ENCODE data around the gene LMOD2.
A peak's percentile ranks its signal among the peaks of the same experiment; 100 is the strongest.

Gene LMOD2

DNA sequence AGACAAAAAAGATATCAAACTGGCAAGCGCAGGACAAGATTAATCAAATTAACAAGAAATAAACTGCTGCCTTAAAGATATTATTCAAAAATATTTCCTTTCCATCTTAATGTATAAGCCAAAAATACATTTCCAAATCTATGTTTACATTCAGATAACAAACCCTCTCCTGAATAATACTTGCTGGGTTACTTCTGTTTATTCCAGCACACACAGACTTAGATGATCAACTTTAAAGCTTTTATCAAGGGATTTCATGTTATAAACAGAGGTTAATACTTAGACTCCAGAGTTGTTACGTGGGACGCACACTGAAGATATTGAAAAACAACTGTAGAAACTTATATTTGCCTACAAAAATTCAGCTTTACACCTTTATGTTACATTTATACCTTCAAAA lies 33.6 kb downstream of the LMOD2 start:
- DNase-seq (ENCODE audit: insufficient read length, low spot score): no peak
- TF ChIP-seq CTCF (IDR thresholded peaks at IDR 0.05; ENCODE audit: insufficient read depth, missing control alignments): no peak
- FAIRE-seq: no peak

- no peak for TF ChIP-seq CTCF (IDR thresholded peaks at IDR 0.05; ENCODE audit: insufficient read depth, missing control alignments)
- DNase-seq (ENCODE audit: insufficient read length, low spot score): no peak
- FAIRE-seq: no peak
These were observed 34.9 kb downstream of the LMOD2 start for GRCh38 chr7:123690550-123690949.

- FAIRE-seq (no peak), DNase-seq (ENCODE audit: insufficient read length, low spot score) (no peak)
- TF ChIP-seq CTCF (IDR thresholded peaks at IDR 0.05; ENCODE audit: insufficient read depth, missing control alignments): no peak
These were observed 36.8 kb downstream of the LMOD2 start for GRCh38 chr7:123692471-123692877.

DNA sequence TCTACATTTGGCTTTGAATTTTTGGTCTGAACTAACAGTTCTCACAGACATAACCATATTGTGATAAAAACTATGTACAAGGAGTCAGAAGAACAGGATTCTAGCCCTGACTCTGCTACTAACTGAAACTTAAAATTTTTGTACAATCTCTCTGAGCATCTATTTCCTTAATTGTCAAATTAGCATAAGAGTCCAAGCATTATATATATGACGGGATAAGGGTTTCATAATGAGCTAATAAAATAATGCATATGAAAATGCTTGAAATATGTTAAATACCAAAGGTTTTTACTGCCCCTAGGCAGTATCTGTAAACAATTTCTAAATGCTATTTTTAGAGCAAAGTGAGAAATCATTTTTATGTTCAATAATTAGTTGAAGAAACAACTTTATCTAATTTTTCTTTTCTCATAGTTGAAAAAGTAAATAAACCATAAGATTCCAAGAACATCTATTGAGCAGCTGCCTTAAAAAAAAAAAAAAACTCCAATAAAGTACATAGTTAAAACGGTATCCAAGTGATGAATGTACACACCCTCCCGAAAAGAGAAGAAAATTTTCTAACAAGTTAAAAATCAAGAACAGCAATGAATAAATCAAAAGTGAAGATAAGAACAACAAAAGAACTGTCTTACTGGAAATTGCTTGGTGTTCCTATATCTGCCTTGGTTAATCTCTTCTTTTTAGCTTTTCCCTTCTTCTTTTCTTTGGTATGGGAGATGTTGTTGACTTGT lies 40.4 kb downstream of the LMOD2 start:
- DNase-seq (ENCODE audit: insufficient read length, low spot score) (no peak), FAIRE-seq (no peak)
- no peak for TF ChIP-seq CTCF (IDR thresholded peaks at IDR 0.05; ENCODE audit: insufficient read depth, missing control alignments)

DNA sequence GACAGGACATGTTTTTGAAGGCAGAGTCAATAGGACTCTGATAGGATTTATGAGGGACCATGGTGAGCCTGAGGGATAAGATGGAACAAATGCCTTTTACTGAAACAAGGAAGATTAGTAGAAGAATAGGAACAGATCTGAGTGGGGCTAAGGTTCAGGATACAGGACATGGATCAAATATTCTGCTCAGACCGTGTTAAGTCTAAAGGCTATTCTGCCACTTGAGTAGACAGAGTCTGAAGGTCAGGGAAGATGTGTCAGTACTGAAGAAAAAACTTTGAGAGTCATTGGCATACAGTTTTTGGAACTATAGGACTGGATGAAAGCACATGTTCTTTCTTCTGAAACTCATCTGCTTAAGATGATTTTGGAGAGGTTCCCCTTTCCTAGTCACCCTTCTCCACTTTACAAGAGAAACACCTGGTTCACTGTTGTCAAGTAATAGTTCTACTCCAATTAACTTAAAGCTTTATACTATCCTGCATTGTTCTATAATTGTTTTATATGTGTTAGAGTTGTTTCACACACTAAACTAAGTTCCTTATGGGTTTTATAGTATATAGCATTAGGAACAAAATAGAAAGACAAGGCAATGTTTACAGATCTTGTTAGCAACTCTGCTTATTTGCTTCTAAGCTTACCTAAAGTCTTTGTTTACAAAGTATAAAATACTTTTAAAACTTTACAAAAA lies 49.7 kb downstream of the LMOD2 start:
- no peak for FAIRE-seq
- DNase-seq (ENCODE audit: insufficient read length, low spot score): no peak
- no peak for TF ChIP-seq CTCF (IDR thresholded peaks at IDR 0.05; ENCODE audit: insufficient read depth, missing control alignments)

DNA sequence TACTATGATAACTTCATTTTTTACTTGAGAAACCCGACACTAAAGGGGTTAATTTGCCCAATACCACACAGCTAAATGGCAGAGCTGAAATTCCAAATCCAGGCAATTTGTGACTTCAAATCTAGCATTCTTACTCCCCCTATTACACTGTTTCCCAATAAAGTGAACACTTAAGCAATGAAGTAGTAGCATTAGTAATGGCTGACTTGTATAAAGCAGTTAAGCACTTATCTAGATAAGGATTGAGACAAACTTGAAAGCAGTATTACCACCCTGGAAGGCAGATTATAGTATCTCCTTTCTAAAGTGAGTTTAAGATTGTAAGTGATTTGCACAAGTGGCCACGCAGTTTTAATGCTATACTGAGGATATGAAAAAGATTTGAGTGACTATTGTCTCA lies 53.9 kb downstream of the LMOD2 start:
- peak; percentile 16 for FAIRE-seq
- no peak for TF ChIP-seq CTCF (IDR thresholded peaks at IDR 0.05; ENCODE audit: insufficient read depth, missing control alignments)

DNA sequence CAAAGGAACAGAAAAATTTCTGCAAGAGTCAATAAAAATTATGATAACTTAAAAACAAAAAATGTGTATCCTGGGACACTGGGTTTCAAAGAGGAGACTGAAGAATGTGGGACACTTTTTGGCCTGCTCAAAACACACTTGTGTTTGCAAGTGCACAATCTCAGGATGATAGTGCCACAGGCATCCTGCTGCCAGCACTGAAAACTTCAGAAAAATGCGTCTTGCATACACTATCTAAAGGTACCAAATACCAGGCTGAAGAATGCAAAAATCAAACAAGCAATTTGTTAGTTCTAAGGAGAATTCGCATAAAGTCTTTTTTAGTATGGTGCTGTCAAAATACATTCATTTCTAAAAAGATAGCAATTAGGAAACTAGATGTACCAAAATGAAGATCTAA lies 55.0 kb downstream of the LMOD2 start:
- DNase-seq (ENCODE audit: insufficient read length, low spot score) (no peak), FAIRE-seq (peak; percentile 38)

More for the DNA sequence above, 53.9 kb downstream of the LMOD2 start:
- no peak for DNase-seq (ENCODE audit: insufficient read length, low spot score)

More for the DNA sequence above, 55.0 kb downstream of the LMOD2 start:
- TF ChIP-seq CTCF (IDR thresholded peaks at IDR 0.05; ENCODE audit: insufficient read depth, missing control alignments): no peak
